HG02642 (cell line): ENCODE data around the gene KIAA1210.
"Not testable (repeated sequence)": the region's sequence is repeated elsewhere in the genome, so short reads cannot be mapped to it uniquely, and the experiment has no call there.

Source experiments
- ATAC-seq: cut with Tn5 transposase; IDR thresholded peaks from one replicate; pipeline ENCODE4 v1.9.1; 2021; ENCODE audit warnings: mild to moderate bottlenecking; ENCODE audit not compliant: unreplicated experiment, poor library complexity

KIAA1210 gene

GRCh38 chrX:119041175-119041574 lies 86.4 kb downstream of the KIAA1210 start:
- ATAC-seq, result no peak

DNA sequence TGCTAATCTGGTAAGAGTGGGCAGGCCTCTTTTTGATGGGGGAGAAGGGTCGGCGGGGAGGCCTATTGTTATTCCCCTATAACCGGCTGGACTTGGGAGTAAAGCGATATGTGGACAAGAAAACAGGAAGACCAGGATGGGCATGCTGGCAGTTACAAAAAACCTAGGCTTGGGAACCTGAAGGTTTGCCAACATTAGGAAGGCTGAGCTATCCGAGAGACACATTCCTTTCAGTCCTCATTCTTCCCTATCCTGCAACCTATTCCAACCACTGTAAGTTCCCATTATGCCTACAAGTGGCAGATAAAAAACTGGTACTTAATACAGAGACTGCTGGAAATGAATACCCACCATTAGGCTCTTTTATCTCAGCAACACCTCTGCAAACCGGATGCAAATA lies 87.2 kb downstream of the KIAA1210 start:
- no peak for ATAC-seq

DNA sequence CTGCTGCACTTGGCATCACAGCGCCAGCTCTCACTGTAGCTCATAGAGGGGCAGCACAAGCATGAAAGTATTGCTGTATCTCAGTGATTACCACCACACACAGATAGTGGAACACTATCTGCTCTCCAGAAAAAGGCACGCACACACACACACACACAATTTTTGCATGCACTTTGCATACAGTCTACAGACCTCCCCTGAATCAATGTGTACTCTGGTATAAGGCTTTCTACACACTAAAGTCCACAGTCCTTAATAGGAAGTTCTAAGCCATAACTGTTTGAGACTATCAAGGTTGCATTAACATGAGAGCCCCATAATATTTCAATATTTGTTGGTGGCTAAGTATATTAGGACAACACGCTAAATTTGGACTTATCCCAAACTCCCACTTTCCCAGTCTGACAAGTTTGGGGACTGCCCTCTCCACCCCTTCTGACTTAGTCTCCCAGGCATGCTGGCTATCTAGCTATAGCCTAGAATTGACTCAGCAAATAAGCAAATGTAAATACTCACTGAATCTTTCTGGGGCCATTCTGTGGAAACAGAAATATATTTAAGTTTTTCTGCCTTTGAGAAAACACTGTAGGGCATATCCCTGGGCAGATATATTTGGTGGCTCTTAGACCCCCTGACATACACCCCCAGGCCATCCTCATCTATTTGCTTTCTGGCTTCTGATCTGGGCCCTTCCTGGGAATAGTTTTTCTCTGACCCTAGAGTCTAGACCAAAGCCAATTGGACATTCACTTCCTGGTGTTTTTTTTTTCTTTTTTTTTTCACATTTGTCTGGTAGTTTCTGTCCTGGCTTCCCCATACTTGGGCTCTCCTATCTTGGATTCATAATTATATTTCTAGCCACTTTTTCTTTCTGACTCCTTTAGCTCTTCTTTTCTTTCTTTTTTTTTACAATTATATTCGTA lies 91.2 kb downstream of the KIAA1210 start:
- ATAC-seq, result no peak

DNA sequence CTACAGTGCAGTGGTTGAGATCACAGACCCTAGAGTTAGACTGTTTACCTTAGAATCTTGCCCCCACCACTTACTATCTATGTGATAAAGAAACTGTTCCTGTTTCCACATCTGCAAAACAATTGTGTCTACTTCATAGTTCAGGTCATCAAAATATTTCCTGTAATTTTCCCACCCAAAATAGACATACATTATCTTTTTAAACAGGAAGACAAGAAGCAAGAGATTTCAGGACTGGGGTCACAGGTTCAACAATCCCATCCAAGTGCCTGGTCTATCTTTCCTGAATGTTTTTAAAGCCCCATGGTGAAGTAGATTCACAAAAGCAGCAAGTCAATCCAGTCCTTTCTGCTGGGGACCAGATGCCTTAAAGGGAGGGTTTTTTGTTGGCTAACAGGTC lies 96.6 kb downstream of the KIAA1210 start:
- ATAC-seq, result no peak

DNA sequence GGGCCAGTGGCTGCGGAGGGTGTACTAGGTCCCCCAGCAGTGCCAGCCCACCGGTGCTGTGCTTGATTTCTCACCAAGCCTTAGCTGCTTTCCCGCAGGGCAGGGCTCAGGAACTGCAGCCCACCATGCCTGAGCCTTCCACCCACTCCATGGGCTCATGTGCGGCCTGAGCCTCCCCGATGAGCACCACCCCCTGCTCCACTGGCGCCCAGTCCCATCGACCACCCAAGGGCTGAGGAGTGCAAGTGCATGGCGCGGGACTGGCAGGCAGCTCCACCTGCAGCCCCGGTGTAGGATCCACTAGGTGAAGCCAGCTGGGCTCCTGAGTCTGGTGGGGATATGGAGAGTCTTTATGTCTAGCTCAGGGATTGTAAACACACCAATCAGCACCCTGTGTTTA lies 98.0 kb downstream of the KIAA1210 start:
- not testable (repeated sequence) for ATAC-seq

GRCh38 chrX:119028733-119029330 lies 98.8 kb downstream of the KIAA1210 start:
- no peak for ATAC-seq
